Subcutaneous adipose tissue (tissue), 4 donors: ENCODE measurements around the gene ACTRT2. TPM values are rescaled to one million over a fixed set of nuclear protein-coding genes. Genes with fewer than 3 reads are reported as not detected.

Source experiments
- total RNA-seq, 4 donors: library from RNA; depleted of rRNA; stranded (reverse); fragments of >200 nt; gene quantifications; one replicate each; pipeline ENCODE4 v1.1.0, GENCODE V29; 2016
- TF ChIP-seq, protein P1 (sequence below): fragments of 450-650 bp; IDR thresholded peaks from one replicate; pipeline ENCODE4 v1.5.1; 2016; ENCODE audit warnings: low read depth, mild to moderate bottlenecking, control low read depth, antibody characterized with exemption, moderate library complexity

ACTRT2 gene
- total RNA-seq, 4 donors from 2014 or later, result not detected

- TF ChIP-seq, protein P1, sequence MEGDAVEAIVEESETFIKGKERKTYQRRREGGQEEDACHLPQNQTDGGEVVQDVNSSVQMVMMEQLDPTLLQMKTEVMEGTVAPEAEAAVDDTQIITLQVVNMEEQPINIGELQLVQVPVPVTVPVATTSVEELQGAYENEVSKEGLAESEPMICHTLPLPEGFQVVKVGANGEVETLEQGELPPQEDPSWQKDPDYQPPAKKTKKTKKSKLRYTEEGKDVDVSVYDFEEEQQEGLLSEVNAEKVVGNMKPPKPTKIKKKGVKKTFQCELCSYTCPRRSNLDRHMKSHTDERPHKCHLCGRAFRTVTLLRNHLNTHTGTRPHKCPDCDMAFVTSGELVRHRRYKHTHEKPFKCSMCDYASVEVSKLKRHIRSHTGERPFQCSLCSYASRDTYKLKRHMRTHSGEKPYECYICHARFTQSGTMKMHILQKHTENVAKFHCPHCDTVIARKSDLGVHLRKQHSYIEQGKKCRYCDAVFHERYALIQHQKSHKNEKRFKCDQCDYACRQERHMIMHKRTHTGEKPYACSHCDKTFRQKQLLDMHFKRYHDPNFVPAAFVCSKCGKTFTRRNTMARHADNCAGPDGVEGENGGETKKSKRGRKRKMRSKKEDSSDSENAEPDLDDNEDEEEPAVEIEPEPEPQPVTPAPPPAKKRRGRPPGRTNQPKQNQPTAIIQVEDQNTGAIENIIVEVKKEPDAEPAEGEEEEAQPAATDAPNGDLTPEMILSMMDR, result no peak
Observed at GRCh38 chr1:2985067-2985561, 36.2 kb upstream of the ACTRT2 start.

DNA sequence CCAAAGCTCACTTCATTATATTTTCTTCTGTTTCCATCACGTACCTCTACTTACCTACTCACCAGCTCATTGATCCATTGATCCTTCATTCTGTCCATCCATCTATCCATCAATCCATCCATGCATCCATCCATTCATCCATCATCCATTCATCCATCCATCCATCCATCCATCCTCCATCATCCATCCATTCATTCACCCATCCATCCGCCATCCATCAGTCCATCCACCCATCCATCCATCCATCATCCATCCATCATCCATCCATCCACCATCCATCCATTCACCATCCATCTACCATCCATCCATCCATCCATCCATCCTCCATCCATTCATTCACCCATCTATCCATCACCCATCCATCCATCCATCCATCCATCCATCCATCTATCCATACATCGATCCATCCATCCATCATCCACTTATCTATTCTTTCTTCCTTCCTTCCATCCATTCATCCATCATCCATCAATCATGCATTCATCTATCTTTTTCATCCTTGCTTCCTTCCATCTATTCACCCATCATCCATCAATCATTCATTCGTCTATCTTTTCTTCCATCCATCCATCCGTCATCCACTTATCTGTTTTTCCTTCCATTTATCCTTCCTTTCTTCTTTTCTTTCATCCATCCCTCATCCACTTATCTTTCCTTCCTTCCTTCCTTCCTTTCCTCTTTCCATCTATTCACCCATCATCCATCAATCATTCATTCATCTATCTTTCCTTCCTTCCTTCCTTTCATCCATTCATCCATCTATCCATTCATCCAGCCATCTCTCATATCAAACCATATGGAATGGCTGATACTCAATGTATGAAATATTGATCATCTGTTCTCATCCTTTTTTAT, 35.3 kb upstream of the ACTRT2 start:
- TF ChIP-seq, protein P1, result no peak

DNA sequence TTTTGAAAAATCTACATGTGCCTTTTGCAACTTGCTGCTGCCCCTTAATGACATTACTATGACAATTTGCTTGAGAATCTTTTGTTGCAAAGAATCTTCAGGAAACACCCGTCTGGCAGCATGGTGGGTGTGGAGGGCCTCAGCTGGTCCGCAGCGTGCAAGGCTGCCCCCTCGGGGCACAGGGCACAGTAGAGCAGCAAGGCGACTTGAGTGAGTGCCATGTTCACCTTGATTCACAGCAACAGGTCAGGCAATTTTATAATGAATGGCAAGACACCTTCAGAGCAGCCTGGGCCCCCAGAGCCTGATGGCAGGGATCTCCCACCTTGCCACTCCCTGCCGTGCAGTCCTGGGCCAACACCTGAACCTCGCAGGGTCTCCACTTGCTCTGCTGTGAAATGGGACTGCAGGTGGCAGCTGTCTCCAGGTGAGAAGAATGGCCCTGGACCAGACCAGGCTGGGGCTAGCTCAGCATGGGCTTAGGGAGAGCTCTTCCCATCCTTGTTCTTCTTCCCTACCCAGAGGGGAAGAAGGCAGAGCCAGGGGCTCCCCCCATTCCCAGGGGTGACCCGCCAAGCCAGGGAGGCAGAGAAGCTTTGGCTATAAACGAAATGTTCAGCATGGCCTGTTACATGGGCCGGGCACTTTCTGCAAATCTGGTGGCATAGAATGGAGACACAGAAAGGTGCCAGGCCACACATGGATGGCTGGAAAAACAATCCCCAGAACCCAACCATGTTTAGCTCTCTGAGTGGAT, 34.5 kb upstream of the ACTRT2 start:
- TF ChIP-seq, protein P1, result no peak

- TF ChIP-seq, protein P1, result no peak
Observed at GRCh38 chr1:2987773-2988172, 33.5 kb upstream of the ACTRT2 start.

GRCh38 chr1:2988256-2988655, 33.0 kb upstream of the ACTRT2 start:
- TF ChIP-seq, protein P1, result no peak

DNA sequence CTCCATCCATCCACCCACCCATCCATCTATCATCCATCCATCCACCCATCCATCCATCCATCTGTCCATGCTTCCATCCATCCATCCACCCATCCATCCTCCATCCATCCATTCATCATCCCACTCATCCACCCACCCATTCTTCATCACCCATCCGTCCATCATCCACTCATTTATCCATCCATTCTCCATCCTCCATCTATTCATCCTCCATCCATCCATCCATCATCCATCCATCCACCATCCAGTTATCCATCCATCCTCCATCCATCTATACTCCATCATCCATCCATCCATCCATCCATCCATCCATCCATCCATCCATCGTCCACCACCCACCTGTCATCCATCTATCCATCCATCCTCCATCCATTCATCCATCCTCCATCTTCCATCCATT, 32.1 kb upstream of the ACTRT2 start:
- TF ChIP-seq, protein P1, result no peak

GRCh38 chr1:2989976-2990375, 31.3 kb upstream of the ACTRT2 start:
- TF ChIP-seq, protein P1, result no peak
